Measurements from ENCODE around the gene ANKRD33B.
"Not testable (repeated sequence)": the region's sequence is repeated elsewhere in the genome, so short reads cannot be mapped to it uniquely, and the experiment has no call there.

Gene ANKRD33B

DNA sequence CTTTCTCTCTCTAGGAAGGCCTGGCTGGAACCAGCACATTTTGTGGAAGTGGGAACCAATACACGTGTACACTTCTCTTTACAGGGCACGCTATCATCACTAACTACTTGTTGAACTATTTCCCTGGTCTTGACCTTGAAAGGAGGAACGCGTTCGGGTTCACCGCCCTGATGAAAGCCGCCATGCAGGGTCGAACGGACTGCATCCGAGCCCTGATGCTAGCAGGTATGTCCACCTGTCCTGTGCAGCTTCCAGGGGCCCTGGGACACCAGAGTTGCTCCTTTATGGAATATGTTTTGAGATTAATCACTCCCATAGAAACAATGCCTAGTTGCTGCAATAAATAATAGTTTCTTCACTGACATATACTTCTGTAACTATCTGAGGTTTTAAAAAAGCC, 74.1 kb downstream of the ANKRD33B start:
- Histone ChIP-seq H3K36me3 (ENCODE audit: insufficient read depth, low read depth, low read length) (0 out of 2 replicates have a peak, but pooled peaks cover 4% of the 10 kb centered on the region), H3K4me3 (ENCODE audit: low read length) (peak overlapping the region; percentile 70), H3K9ac (ENCODE audit: low read depth, low read length) (peak overlapping the region; percentile 80; the same call in 1 of the 2 replicates), H3K27me3 (ENCODE audit: insufficient read depth, low read length) (peaks cover 3% of the 10 kb centered on the region; the same call in 1 of the 2 replicates), H3K27ac (ENCODE audit: low read length) (peak overlapping the region; percentile 58), H3K9me3 (ENCODE audit: insufficient read depth, low read depth, low read length) (no peaks in the 10 kb centered on the region), H3K4me1 (ENCODE audit: insufficient read depth, low read length) (peaks cover 37% of the 10 kb centered on the region)

DNA sequence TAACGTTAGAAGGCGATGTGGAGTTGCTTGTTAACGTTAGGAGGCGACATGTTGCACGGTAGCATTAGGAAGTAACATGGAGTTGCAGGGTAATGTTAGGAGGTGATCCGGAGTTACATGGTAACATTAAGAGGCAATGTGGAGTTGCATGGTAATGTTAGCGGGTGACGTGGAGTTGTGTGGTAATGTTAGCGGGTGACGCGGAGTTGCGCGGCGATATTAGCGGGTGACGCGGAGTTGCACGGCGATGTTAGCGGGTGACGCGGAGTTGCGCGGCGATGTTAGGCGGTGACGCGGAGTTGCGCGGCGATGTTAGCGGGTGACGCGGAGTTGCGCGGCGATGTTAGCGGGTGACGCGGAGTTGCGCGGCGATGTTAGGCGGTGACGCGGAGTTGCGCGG, 74.9 kb downstream of the ANKRD33B start:
- H3K27me3 ChIP-seq (ENCODE audit: insufficient read depth, low read length); H3K27ac ChIP-seq (ENCODE audit: low read length); H3K9ac ChIP-seq (ENCODE audit: low read depth, low read length); H3K36me3 ChIP-seq (ENCODE audit: insufficient read depth, low read depth, low read length); H3K9me3 ChIP-seq (ENCODE audit: insufficient read depth, low read depth, low read length): not testable (repeated sequence)
- peaks cover 37% of the 10 kb centered on the region for H3K4me1 ChIP-seq (ENCODE audit: insufficient read depth, low read length)
- peak overlapping the region; percentile 70; the same call in 1 of the 2 replicates for H3K4me3 ChIP-seq (ENCODE audit: low read length)

DNA sequence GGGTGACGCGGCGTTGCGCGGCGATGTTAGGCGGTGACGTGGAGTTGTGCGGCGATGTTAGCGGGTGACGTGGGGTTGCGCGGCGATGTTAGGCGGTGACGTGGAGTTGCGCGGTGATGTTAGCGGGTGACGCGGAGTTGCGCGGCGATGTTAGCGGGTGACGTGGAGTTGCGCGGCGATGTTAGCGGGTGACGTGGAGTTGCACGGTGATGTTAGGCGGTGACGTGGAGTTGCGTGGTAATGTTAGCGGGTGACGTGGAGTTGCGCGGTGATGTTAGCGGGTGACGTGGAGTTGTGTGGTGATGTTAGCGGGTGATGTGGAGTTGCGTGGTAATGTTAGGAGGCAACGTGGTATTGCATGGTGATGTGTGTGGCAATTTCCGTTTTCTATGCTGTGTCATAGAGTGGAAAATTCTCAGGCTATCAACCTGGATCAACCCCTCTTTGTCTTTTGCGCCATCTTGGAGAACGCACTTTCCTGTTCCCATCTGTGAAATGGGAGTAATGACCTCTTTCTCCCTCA, 76.0 kb downstream of the ANKRD33B start:
- Histone ChIP-seq H3K4me3 (ENCODE audit: low read length) (no peak overlapping the region), H3K4me1 (ENCODE audit: insufficient read depth, low read length) (peaks cover 35% of the 10 kb centered on the region), H3K27me3 (ENCODE audit: insufficient read depth, low read length) (peaks cover 3% of the 10 kb centered on the region; the same call in 1 of the 2 replicates), H3K36me3 (ENCODE audit: insufficient read depth, low read depth, low read length) (0 out of 2 replicates have a peak, but pooled peaks cover 4% of the 10 kb centered on the region), H3K9ac (ENCODE audit: low read depth, low read length) (no peak overlapping the region), H3K9me3 (ENCODE audit: insufficient read depth, low read depth, low read length) (no peaks in the 10 kb centered on the region), H3K27ac (ENCODE audit: low read length) (no peak overlapping the region)

DNA sequence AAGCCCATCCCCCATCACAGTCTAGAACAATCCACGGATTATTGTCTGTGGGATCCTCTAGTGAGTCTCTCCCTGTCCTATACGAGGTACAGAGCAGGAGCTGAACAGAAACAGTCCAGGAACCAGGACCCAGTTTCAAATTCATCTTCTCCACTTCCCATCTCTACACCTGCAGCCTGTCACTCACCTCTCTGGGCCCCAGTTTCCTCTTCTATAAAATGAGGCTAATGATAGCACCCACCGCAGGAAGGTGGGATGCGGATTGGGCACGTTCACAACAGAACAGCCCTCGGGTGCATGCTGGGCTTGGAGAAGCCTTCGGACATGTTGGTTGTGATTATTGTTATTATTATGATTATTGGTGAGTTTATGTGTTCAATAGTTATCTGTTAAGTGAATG, 78.5 kb downstream of the ANKRD33B start:
- Histone ChIP-seq H3K36me3 (ENCODE audit: insufficient read depth, low read depth, low read length) (0 out of 2 replicates have a peak, but pooled peaks cover 4% of the 10 kb centered on the region), H3K9me3 (ENCODE audit: insufficient read depth, low read depth, low read length) (no peaks in the 10 kb centered on the region), H3K4me1 (ENCODE audit: insufficient read depth, low read length) (peaks cover 14% of the 10 kb centered on the region), H3K4me3 (ENCODE audit: low read length) (no peak overlapping the region), H3K27ac (ENCODE audit: low read length) (no peak overlapping the region), H3K9ac (ENCODE audit: low read depth, low read length) (no peak overlapping the region), H3K27me3 (ENCODE audit: insufficient read depth, low read length) (peaks cover 3% of the 10 kb centered on the region; the same call in 1 of the 2 replicates)

DNA sequence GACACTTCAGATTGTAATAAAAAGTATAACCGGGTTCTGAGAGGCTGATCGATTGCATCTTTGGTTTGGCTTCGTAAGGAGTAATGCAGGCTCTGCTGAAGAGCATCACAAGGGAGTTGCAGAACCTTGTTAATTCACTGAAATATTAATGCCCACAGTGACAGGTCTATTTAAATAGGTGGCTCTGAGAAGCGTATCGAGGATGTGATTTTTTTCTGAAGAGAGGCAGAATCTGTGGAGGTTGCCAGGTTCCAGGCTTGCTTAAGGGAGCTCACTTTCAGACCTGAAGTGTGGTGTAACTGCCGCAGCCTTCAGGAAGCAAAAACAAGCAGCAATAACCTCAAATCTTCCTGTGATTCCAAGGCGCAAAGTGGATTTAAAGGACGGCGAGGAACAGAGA, 80.3 kb downstream of the ANKRD33B start:
- H3K4me3 ChIP-seq (ENCODE audit: low read length), result no peak overlapping the region
- no peak overlapping the region for H3K9ac ChIP-seq (ENCODE audit: low read depth, low read length)
- peaks cover 5% of the 10 kb centered on the region for H3K4me1 ChIP-seq (ENCODE audit: insufficient read depth, low read length)
- H3K36me3 ChIP-seq (ENCODE audit: insufficient read depth, low read depth, low read length), result no peaks in the 10 kb centered on the region
- H3K27ac ChIP-seq (ENCODE audit: low read length), result no peak overlapping the region
- H3K9me3 ChIP-seq (ENCODE audit: insufficient read depth, low read depth, low read length), result no peaks in the 10 kb centered on the region
- no peaks in the 10 kb centered on the region for H3K27me3 ChIP-seq (ENCODE audit: insufficient read depth, low read length)

DNA sequence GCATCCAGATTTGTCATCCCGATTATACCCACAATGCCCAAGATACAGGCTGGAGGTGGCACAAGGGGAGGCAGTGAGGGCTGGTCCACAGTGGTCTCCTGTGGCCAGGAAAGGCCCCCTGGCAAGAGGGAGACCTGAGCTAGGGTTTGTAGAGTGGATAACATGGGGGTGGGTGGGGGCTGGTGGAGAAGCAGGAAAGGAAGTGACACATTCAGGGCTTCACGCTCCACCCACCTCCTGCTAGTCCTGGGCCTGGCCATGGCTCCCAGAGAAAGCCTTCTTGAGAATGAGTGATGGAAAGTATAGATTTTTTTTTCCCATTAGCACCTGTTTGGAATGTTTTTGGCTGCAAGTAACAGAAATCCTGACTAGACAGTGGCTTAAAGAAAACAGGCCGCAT, 81.3 kb downstream of the ANKRD33B start:
- Histone ChIP-seq H3K36me3 (ENCODE audit: insufficient read depth, low read depth, low read length) (peaks cover 1% of the 10 kb centered on the region; the same call in 1 of the 2 replicates), H3K4me1 (ENCODE audit: insufficient read depth, low read length) (peaks cover 5% of the 10 kb centered on the region), H3K9me3 (ENCODE audit: insufficient read depth, low read depth, low read length) (no peaks in the 10 kb centered on the region), H3K27me3 (ENCODE audit: insufficient read depth, low read length) (no peaks in the 10 kb centered on the region), H3K9ac (ENCODE audit: low read depth, low read length) (no peak overlapping the region), H3K27ac (ENCODE audit: low read length) (no peak overlapping the region), H3K4me3 (ENCODE audit: low read length) (no peak overlapping the region)

DNA sequence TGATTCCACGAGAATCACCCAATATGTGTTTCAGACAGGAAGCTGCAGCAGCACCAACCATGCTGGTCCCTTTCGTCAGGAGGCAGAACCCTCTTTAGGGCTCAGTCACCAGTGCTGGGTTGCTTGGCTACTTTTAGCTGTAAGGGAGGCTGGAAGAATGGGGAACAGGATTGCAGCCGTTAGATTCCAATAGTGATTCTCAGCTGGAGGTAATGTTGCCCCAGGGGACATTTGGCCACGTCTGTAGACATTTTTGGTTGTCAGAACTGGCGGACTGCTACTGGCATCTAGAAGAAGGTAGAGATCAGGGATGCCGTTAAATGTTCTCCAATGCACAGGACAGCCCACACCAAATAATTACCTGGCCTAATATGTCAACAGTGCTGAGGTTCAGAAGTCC, 81.8 kb downstream of the ANKRD33B start:
- no peak overlapping the region for H3K4me3 ChIP-seq (ENCODE audit: low read length)
- no peaks in the 10 kb centered on the region for H3K9me3 ChIP-seq (ENCODE audit: insufficient read depth, low read depth, low read length)
- no peak overlapping the region for H3K27ac ChIP-seq (ENCODE audit: low read length)
- peaks cover 5% of the 10 kb centered on the region for H3K4me1 ChIP-seq (ENCODE audit: insufficient read depth, low read length)
- H3K27me3 ChIP-seq (ENCODE audit: insufficient read depth, low read length), result no peaks in the 10 kb centered on the region
- peaks cover 7% of the 10 kb centered on the region; the same call in 1 of the 2 replicates for H3K36me3 ChIP-seq (ENCODE audit: insufficient read depth, low read depth, low read length)
- no peak overlapping the region for H3K9ac ChIP-seq (ENCODE audit: low read depth, low read length)

DNA sequence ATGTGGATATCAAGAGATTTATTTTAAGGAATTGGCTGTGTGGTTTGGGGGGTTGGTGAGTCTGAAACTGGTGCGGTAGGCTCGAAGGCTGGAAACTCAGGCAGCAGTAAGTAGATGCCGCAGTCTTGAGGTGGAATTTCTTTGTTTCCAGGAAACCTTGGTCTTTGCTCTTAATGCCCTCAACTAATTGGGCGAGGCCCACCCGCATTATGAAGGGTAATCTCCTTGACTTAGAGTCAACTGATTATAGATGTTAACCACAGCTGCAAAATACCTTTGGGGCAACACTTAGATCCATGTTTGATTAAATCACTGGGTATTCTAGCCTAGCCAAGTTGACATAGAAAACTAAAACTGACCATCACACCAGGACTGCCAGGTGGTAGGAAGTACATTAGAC, 83.8 kb downstream of the ANKRD33B start:
- H3K4me1 ChIP-seq (ENCODE audit: insufficient read depth, low read length), result no peaks in the 10 kb centered on the region
- H3K27me3 ChIP-seq (ENCODE audit: insufficient read depth, low read length), result no peaks in the 10 kb centered on the region
- no peak overlapping the region for H3K27ac ChIP-seq (ENCODE audit: low read length)
- H3K9ac ChIP-seq (ENCODE audit: low read depth, low read length), result no peak overlapping the region
- H3K4me3 ChIP-seq (ENCODE audit: low read length), result no peak overlapping the region
- H3K36me3 ChIP-seq (ENCODE audit: insufficient read depth, low read depth, low read length), result peaks cover 21% of the 10 kb centered on the region; the same call in 1 of the 2 replicates
- H3K9me3 ChIP-seq (ENCODE audit: insufficient read depth, low read depth, low read length), result no peaks in the 10 kb centered on the region

DNA sequence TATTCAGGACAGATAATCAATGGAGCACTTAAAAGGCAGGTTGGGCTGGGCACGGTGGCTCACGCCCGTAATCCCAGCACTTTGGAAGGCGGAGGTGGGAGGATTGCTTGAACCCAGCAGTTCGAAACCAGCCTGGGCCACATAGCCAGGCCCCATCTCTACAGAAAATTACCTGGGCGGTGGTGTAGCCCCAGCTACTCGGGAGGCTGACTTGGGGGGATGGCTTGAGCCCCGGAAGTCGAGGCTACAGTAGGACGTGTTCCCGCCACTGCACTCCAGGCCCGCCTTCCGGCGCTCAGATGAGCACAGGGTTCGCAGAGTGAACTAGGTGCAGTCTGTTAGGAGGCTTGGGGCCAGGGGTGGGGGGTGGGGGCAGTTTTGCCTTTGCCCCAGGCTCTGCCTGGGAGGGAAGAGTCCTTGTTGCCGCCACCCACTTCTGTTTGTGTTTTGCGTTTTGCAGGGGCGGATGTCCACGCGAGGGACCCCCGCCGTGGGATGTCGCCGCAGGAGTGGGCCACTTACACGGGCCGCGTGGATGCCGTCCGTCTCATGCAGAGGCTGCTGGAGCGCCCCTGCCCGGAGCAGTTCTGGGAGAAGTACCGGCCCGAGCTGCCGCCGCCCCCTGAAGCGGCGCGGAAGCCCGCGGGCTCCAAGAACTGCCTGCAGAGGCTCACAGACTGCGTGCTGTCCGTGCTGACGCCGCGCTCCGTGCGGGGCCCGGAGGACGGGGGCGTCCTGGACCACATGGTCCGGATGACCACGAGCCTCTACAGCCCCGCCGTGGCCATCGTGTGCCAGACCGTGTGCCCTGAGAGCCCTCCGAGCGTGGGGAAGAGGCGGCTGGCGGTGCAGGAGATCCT, 85.2 kb downstream of the ANKRD33B start:
- H3K9ac ChIP-seq (ENCODE audit: low read depth, low read length), result no peak overlapping the region
- H3K36me3 ChIP-seq (ENCODE audit: insufficient read depth, low read depth, low read length), result peaks cover 21% of the 10 kb centered on the region; the same call in 1 of the 2 replicates
- H3K4me3 ChIP-seq (ENCODE audit: low read length), result no peak overlapping the region
- H3K27me3 ChIP-seq (ENCODE audit: insufficient read depth, low read length), result no peaks in the 10 kb centered on the region
- H3K4me1 ChIP-seq (ENCODE audit: insufficient read depth, low read length), result no peaks in the 10 kb centered on the region
- no peak overlapping the region for H3K27ac ChIP-seq (ENCODE audit: low read length)
- H3K9me3 ChIP-seq (ENCODE audit: insufficient read depth, low read depth, low read length), result no peaks in the 10 kb centered on the region

DNA sequence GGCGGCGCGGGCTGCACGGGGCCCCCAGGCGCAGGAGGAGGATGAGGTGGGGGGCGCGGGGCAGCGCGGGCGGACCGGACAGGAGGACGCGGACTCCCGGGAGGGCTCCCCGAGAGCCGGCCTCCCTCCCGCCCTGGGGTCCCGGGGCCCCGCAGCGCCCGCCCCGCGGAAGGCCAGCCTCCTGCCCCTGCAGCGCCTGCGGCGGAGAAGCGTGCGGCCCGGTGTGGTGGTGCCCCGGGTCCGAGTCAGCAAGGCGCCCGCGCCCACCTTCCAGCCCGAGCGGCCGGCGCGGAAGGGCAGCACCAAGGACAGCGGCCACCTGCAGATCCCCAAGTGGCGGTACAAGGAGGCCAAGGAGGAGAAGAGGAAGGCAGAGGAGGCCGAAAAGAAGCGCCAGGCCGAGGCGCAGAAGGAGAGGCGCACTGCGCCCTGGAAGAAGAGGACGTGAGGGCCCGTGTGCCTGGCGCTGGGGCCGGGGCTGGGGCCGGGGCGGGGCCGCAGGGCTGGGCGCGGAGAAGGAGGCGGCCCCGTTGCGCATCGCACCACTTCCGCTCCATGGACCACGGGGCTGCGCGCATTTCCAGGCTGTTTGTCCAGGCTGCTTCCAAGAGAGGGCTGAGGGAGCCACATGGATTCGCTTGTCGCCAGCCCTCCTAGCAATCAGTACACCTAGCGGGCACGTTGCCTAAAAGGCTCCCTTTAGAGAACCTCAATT, 86.0 kb downstream of the ANKRD33B start:
- Histone ChIP-seq H3K4me3 (ENCODE audit: low read length) (no peak overlapping the region), H3K36me3 (ENCODE audit: insufficient read depth, low read depth, low read length) (peaks cover 25% of the 10 kb centered on the region; the same call in 1 of the 2 replicates), H3K4me1 (ENCODE audit: insufficient read depth, low read length) (no peaks in the 10 kb centered on the region), H3K27me3 (ENCODE audit: insufficient read depth, low read length) (no peaks in the 10 kb centered on the region), H3K27ac (ENCODE audit: low read length) (no peak overlapping the region), H3K9ac (ENCODE audit: low read depth, low read length) (no peak overlapping the region), H3K9me3 (ENCODE audit: insufficient read depth, low read depth, low read length) (no peaks in the 10 kb centered on the region)

DNA sequence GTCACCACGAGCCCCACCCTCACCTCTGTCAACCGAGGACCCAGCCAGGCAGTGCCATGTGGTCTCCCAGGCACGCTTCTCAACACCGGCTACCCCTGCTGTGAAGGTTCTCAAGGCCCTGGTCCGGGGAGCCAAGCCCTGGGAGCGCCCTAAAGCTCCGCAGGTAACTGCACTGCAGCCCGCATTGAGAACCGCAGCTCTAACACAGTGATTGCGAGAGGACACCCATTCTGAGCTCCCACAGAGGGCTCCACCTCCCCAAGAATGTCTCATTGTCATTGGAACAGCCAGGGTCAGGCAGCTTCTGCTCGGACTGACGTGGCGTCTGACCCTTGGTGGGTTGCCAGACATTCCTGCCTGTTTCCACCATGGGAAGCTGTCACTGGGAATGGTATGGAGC, 88.3 kb downstream of the ANKRD33B start:
- H3K27ac ChIP-seq (ENCODE audit: low read length), result no peak overlapping the region
- H3K9me3 ChIP-seq (ENCODE audit: insufficient read depth, low read depth, low read length), result no peaks in the 10 kb centered on the region
- H3K9ac ChIP-seq (ENCODE audit: low read depth, low read length), result no peak overlapping the region
- H3K27me3 ChIP-seq (ENCODE audit: insufficient read depth, low read length), result no peaks in the 10 kb centered on the region
- H3K36me3 ChIP-seq (ENCODE audit: insufficient read depth, low read depth, low read length), result peaks cover 30% of the 10 kb centered on the region; the same call in 1 of the 2 replicates
- no peak overlapping the region for H3K4me3 ChIP-seq (ENCODE audit: low read length)
- no peaks in the 10 kb centered on the region for H3K4me1 ChIP-seq (ENCODE audit: insufficient read depth, low read length)

Measured in iPS-20b (cell line).